ENCODE measurements around the gene RBM23.

Gene RBM23

DNA sequence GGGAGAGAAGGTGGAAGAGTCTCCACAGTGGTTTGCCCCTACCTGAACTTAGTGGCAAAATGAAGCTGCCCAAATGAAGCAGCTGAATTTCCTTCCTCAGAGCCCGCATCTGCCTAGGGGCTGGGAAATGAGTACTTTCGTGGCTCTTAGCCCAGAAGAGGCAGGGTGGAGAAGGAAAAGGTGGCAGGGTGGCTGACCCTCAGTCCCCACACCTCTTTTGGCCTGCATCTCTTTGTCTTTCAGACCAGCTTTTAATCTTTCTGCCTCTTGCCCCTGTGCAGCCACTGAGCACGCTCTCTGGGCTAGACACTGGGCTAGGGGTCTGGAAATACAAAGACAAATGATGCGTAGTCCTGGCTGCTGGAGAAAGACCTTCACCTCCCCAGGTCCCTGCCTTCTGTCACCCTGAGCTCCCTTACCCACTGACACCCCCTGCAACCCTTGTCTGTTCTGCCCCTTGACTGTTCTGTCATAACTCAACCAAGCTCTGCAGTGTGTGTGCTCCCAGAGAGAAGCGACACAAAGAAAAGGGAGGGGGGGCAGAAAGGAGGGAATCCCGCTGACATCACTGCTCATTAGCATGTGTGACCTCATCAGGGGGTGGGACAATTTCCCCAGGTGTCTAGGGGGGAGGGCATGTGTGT lies 36.3 kb downstream of the RBM23 start (continued):
- TF ChIP-seq ZNF518A (tag by site-specific recombination; conservative IDR thresholded peaks at IDR 0.05; ENCODE audit: low read depth) (no peak), ZNF19 (tag by site-specific recombination; IDR thresholded peaks at IDR 0.05; ENCODE audit: low read depth) (no peak), OVOL3 (tag by site-specific recombination; IDR thresholded peaks at IDR 0.05) (no peak), SCRT2 (tag by site-specific recombination; IDR thresholded peaks at IDR 0.05) (no peak), ATF2 (tag by site-specific recombination; IDR thresholded peaks at IDR 0.05; ENCODE audit: low read depth) (peak; percentile 86), ZIC2 (tag by site-specific recombination; IDR thresholded peaks at IDR 0.05) (peak; percentile 78), SP2 (tag by site-specific recombination; IDR thresholded peaks at IDR 0.05) (no peak), HOXD13 (CRISPR knock-in tag; IDR thresholded peaks at IDR 0.05; ENCODE audit: borderline replicate concordance) (no peak), ZNF600 (tag by site-specific recombination; IDR thresholded peaks at IDR 0.05) (peak; percentile 82), KLF7 (tag by site-specific recombination; IDR thresholded peaks at IDR 0.05; ENCODE audit: borderline replicate concordance) (no peak), IKZF3 (tag by site-specific recombination; IDR thresholded peaks at IDR 0.05) (no peak), ZNF670 (tag by site-specific recombination; IDR thresholded peaks at IDR 0.05; ENCODE audit: low read depth) (no peak), ZNF266 (tag by site-specific recombination; IDR thresholded peaks at IDR 0.05; ENCODE audit: low read depth) (no peak), ZNF202 (tag by site-specific recombination; IDR thresholded peaks at IDR 0.05; ENCODE audit: borderline replicate concordance) (no peak), TRIM28 (IDR thresholded peaks at IDR 0.05; ENCODE audit: borderline replicate concordance, low read length) (no peak), ZNF629 (tag by site-specific recombination; IDR thresholded peaks at IDR 0.05) (peak; percentile 80), ZNF366 (tag by site-specific recombination; conservative IDR thresholded peaks at IDR 0.05) (peak; percentile 68), ZNF394 (tag by site-specific recombination; IDR thresholded peaks at IDR 0.05; ENCODE audit: borderline replicate concordance) (no peak), ZNF521 (tag by site-specific recombination; IDR thresholded peaks at IDR 0.05) (no peak), ZNF274 (IDR thresholded peaks at IDR 0.05; ENCODE audit: low read length) (no peak), ZNF274 (tag by site-specific recombination; IDR thresholded peaks at IDR 0.05; ENCODE audit: borderline replicate concordance) (no peak)

GRCh38 chr14:22882064-22882463 lies 36.9 kb downstream of the RBM23 start:
- H3K4me3 ChIP-seq (ENCODE audit: low read depth, low read length): no peak overlapping the region
- H3K27ac ChIP-seq (ENCODE audit: extremely low read depth, low read depth, low read length): no peak overlapping the region
- ChIA-PET CTCF (interaction anchor here (0.6 to 5.2 kb wide), 7 partner anchors 10 to 490 kb away, joined by 3 to 55 read pairs (median 5); partner anchors contain the start of gene LRP10), POLR2A (interaction anchor here (1.2 kb wide), 1 partner anchor 96 kb away, joined by 10 read pairs; no protein-coding TSS in a partner anchor)
- peaks cover 0 to 24% of the 10 kb centered on the region in 2 experiments; a peak in 2 of 3 replicates for H3K36me3 ChIP-seq (ENCODE audit: control insufficient read depth in 2 of 2, insufficient read depth in 1 of 2, low read length in 2 of 2)
- H3K4me1 ChIP-seq (ENCODE audit: control insufficient read depth, insufficient read depth, low read length): peaks cover 6% of the 10 kb centered on the region
- no peak for TF ChIP-seq CTCF (tag by site-specific recombination; IDR thresholded peaks at IDR 0.05)
- no peak for TF ChIP-seq ZNF580 (tag by site-specific recombination; IDR thresholded peaks at IDR 0.05)
- no peak for TF ChIP-seq ZNF184 (tag by site-specific recombination; IDR thresholded peaks at IDR 0.05)
- TF ChIP-seq, protein P1, sequence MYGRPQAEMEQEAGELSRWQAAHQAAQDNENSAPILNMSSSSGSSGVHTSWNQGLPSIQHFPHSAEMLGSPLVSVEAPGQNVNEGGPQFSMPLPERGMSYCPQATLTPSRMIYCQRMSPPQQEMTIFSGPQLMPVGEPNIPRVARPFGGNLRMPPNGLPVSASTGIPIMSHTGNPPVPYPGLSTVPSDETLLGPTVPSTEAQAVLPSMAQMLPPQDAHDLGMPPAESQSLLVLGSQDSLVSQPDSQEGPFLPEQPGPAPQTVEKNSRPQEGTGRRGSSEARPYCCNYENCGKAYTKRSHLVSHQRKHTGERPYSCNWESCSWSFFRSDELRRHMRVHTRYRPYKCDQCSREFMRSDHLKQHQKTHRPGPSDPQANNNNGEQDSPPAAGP (tag by site-specific recombination; IDR thresholded peaks at IDR 0.05): no peak
- no peaks in the 10 kb centered on the region for H3K9me3 ChIP-seq (ENCODE audit: control insufficient read depth, insufficient read depth, low read depth, low read length)
